ENCODE results near the gene MDH1.
A peak's percentile ranks its signal among the peaks of the same experiment; 100 is the strongest.
"Not testable (repeated sequence)": the region's sequence is repeated elsewhere in the genome, so short reads cannot be mapped to it uniquely, and the experiment has no call there.

MDH1 gene

GRCh38 chr2:63590626-63591408 lies 2.1 kb downstream of the MDH1 start:
- TF ChIP-seq ZFX (IDR thresholded peaks at IDR 0.05; ENCODE audit: borderline replicate concordance) = no peak
- TF ChIP-seq CTCF (IDR thresholded peaks at IDR 0.05) = no peak
- H3K27ac ChIP-seq = no peak overlapping the region

GRCh38 chr2:63591566-63592175 lies 2.9 kb downstream of the MDH1 start:
- H3K27ac ChIP-seq = no peak overlapping the region

GRCh38 chr2:63594660-63595059 lies 5.9 kb downstream of the MDH1 start:
- TF ChIP-seq CTCF (IDR thresholded peaks at IDR 0.05) (peak; percentile 14; the same call in 1 of the 2 replicates), ZFX (IDR thresholded peaks at IDR 0.05; ENCODE audit: borderline replicate concordance) (no peak)
- no peak overlapping the region for H3K27ac ChIP-seq

More at GRCh38 chr2:63591566-63592175, 2.9 kb downstream of the MDH1 start:
- TF ChIP-seq ZFX (IDR thresholded peaks at IDR 0.05; ENCODE audit: borderline replicate concordance) (no peak), CTCF (IDR thresholded peaks at IDR 0.05) (no peak)

- no peak overlapping the region for H3K27ac ChIP-seq
- TF ChIP-seq ZFX (IDR thresholded peaks at IDR 0.05; ENCODE audit: borderline replicate concordance) = no peak
- no peak for TF ChIP-seq CTCF (IDR thresholded peaks at IDR 0.05)
Measured at GRCh38 chr2:63596401-63596883, 7.7 kb downstream of the MDH1 start.

- no peak overlapping the region for H3K27ac ChIP-seq
- no peak for TF ChIP-seq ZFX (IDR thresholded peaks at IDR 0.05; ENCODE audit: borderline replicate concordance)
- TF ChIP-seq CTCF (IDR thresholded peaks at IDR 0.05) = no peak
Measured at GRCh38 chr2:63598981-63599380, 10.2 kb downstream of the MDH1 start.

- TF ChIP-seq CTCF (IDR thresholded peaks at IDR 0.05) = no peak
- no peak for TF ChIP-seq ZFX (IDR thresholded peaks at IDR 0.05; ENCODE audit: borderline replicate concordance)
- no peak overlapping the region for H3K27ac ChIP-seq
Measured at GRCh38 chr2:63600881-63601460, 12.2 kb downstream of the MDH1 start.

GRCh38 chr2:63604666-63605065 lies 15.9 kb downstream of the MDH1 start:
- TF ChIP-seq CTCF (IDR thresholded peaks at IDR 0.05) = no peak
- TF ChIP-seq ZFX (IDR thresholded peaks at IDR 0.05; ENCODE audit: borderline replicate concordance) = no peak
- no peak overlapping the region for H3K27ac ChIP-seq

- H3K27ac ChIP-seq = not testable (repeated sequence)
Measured at GRCh38 chr2:63608865-63609264, 20.1 kb downstream of the MDH1 start.

All from 22Rv1 (cell line).